ENCODE measurements around the gene SPTBN4. TPM values are rescaled to one million over a fixed set of nuclear protein-coding genes. Genes with fewer than 3 reads are reported as not detected.

Gene SPTBN4
- total RNA-seq, 1 donor from 2014 or later: 0.41 TPM

DNA sequence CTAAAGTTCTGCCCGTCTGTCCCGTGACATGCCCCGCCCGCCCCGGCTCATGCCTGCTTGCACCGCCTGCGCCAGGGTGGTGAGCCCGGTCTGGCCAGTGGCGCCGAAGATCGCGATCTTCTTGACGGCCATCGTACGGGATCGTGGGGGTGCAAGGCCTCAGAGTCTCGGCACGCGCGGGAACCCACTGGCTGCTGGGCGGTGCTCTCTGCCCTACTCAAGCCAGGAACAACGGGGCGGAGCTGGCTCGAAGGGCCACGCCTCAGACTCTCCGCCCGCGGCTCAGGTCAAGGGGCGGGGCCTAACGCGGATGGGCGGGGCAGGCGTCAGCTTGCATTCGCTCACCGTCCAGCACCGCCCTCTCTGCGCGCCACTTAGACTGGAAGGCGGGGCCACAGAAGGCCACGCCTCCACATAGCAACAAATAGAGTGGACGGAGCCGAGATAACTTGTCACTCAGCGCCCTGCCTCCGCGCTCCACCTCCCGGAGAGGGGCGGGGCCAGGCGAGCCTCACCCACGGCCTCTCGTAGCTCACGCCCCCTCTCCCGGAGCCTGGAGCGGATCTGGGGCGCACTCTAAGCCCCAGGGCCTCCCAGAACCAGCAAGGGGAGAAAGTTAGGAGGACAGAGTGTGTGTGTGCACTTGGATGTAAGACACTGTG is 1.1 kb upstream of the SPTBN4 start, which contains the start of gene BLVRB:
TSS of gene BLVRB (minus strand) at position 189 of the 662 bp plus-strand sequence. CDS start at position 132, 57 bp downstream.
- peaks cover 16% of the 10 kb centered on the region for H3K4me1 Mint-ChIP-seq (ENCODE audit: low read depth, unreplicated experiment)
- H3K36me3 Mint-ChIP-seq (ENCODE audit: low read depth, unreplicated experiment): no peaks in the 10 kb centered on the region
- Histone ChIP-seq H3K4me3 (ENCODE audit: insufficient read depth, low read depth, low read length) (peak within 1 kb of the TSS; percentile 54), H3K4me1 (ENCODE audit: insufficient read depth, low read length) (peaks cover 23% of the 10 kb centered on the region), H3K27me3 (ENCODE audit: insufficient read depth, low read length) (peaks cover 5% of the 10 kb centered on the region), H3K79me2 (ENCODE audit: insufficient read depth, low read length) (no peaks in the 10 kb centered on the region), H2AFZ (ENCODE audit: low read depth, low read length) (peak within 1 kb of the TSS; percentile 82), H3K27ac (ENCODE audit: low read depth, low read length) (peak within 1 kb of the TSS; percentile 46), H3K9ac (ENCODE audit: low read length) (peak within 1 kb of the TSS; percentile 79), H3K36me3 (ENCODE audit: insufficient read depth, low read length) (no peaks in the 10 kb centered on the region), H4K20me1 (ENCODE audit: insufficient read depth, low read length) (no peaks in the 10 kb centered on the region), H3K4me2 (ENCODE audit: low read length) (peak within 1 kb of the TSS; percentile 88), H3K9me3 (ENCODE audit: insufficient read depth, low read depth, low read length) (no peaks in the 10 kb centered on the region)
- no peaks in the 10 kb centered on the region for H3K9me3 Mint-ChIP-seq (ENCODE audit: unreplicated experiment)
- H3K4me3 Mint-ChIP-seq (ENCODE audit: unreplicated experiment): peak within 1 kb of the TSS; percentile 91
- no peak for FAIRE-seq
- H3K27ac Mint-ChIP-seq (ENCODE audit: unreplicated experiment): peak within 1 kb of the TSS; percentile 91
- TF ChIP-seq, protein P1, sequence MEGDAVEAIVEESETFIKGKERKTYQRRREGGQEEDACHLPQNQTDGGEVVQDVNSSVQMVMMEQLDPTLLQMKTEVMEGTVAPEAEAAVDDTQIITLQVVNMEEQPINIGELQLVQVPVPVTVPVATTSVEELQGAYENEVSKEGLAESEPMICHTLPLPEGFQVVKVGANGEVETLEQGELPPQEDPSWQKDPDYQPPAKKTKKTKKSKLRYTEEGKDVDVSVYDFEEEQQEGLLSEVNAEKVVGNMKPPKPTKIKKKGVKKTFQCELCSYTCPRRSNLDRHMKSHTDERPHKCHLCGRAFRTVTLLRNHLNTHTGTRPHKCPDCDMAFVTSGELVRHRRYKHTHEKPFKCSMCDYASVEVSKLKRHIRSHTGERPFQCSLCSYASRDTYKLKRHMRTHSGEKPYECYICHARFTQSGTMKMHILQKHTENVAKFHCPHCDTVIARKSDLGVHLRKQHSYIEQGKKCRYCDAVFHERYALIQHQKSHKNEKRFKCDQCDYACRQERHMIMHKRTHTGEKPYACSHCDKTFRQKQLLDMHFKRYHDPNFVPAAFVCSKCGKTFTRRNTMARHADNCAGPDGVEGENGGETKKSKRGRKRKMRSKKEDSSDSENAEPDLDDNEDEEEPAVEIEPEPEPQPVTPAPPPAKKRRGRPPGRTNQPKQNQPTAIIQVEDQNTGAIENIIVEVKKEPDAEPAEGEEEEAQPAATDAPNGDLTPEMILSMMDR (IDR thresholded peaks at IDR 0.05; ENCODE audit: insufficient read depth, low read depth, low read length): no peak
- no peak for TF ChIP-seq EZH2 (IDR thresholded peaks at IDR 0.05; ENCODE audit: insufficient read depth, low read length)
- peaks cover 25% of the 10 kb centered on the region for H3K27me3 Mint-ChIP-seq (ENCODE audit: low read depth, unreplicated experiment)
- peak; percentile 92 for DNase-seq (ENCODE audit: low read depth)

GRCh38 chr19:40466219-40466984 is 399 bp upstream of the SPTBN4 start:
- Mint-ChIP-seq H3K4me3 (ENCODE audit: unreplicated experiment) (peak overlapping the region; percentile 78), H3K27ac (ENCODE audit: unreplicated experiment) (no peak overlapping the region), H3K36me3 (ENCODE audit: low read depth, unreplicated experiment) (no peaks in the 10 kb centered on the region), H3K4me1 (ENCODE audit: low read depth, unreplicated experiment) (peaks cover 16% of the 10 kb centered on the region), H3K27me3 (ENCODE audit: low read depth, unreplicated experiment) (peaks cover 25% of the 10 kb centered on the region), H3K9me3 (ENCODE audit: unreplicated experiment) (no peaks in the 10 kb centered on the region)
- Histone ChIP-seq H3K9ac (ENCODE audit: low read length) (no peak overlapping the region), H3K4me1 (ENCODE audit: insufficient read depth, low read length) (peaks cover 23% of the 10 kb centered on the region), H3K36me3 (ENCODE audit: insufficient read depth, low read length) (no peaks in the 10 kb centered on the region), H2AFZ (ENCODE audit: low read depth, low read length) (peak overlapping the region; percentile 65), H3K4me3 (ENCODE audit: insufficient read depth, low read depth, low read length) (peak overlapping the region; percentile 46), H3K4me2 (ENCODE audit: low read length) (peak overlapping the region; percentile 88), H3K9me3 (ENCODE audit: insufficient read depth, low read depth, low read length) (no peaks in the 10 kb centered on the region), H3K27me3 (ENCODE audit: insufficient read depth, low read length) (peaks cover 5% of the 10 kb centered on the region), H4K20me1 (ENCODE audit: insufficient read depth, low read length) (no peaks in the 10 kb centered on the region), H3K79me2 (ENCODE audit: insufficient read depth, low read length) (no peaks in the 10 kb centered on the region), H3K27ac (ENCODE audit: low read depth, low read length) (no peak overlapping the region)
- no peak for FAIRE-seq
- TF ChIP-seq, protein P1 (IDR thresholded peaks at IDR 0.05; ENCODE audit: insufficient read depth, low read depth, low read length): no peak
- TF ChIP-seq EZH2 (IDR thresholded peaks at IDR 0.05; ENCODE audit: insufficient read depth, low read length): peak; percentile 63
- no peak for DNase-seq (ENCODE audit: low read depth)

All from astrocyte (in vitro differentiated cells and primary cell).